Neural cell (in vitro differentiated cells): ENCODE data around the gene TUG1. TPM values are rescaled to one million over a fixed set of nuclear protein-coding genes. Genes with fewer than 3 reads are reported as not detected.

ENCODE experiments used
- H2AFZ ChIP-seq: fragments of 200-600, 300-800 bp; sonication (generic), shearing (Covaris generic); 2 replicates; pipeline ENCODE4 v1.6.0; 2014; ENCODE audit warnings: low read depth, mild to moderate bottlenecking, antibody characterized with exemption, low read length, moderate library complexity
- H3F3A ChIP-seq: fragments of 200-600 bp; shearing (Covaris generic); 2 replicates; pipeline ENCODE4 v1.6.1; 2016; ENCODE audit warnings: mild to moderate bottlenecking, moderate library complexity, mixed read lengths, antibody characterized with exemption, low read length; ENCODE audit not compliant: insufficient read depth, poor library complexity, severe bottlenecking
- H3K27ac ChIP-seq: fragments of 200-600, 300-800 bp; sonication (generic), shearing (Covaris generic); 2 replicates; pipeline ENCODE4 v1.5.1; 2014; ENCODE audit warnings: mild to moderate bottlenecking, low read length, moderate library complexity
- H3K27me3 ChIP-seq: fragments of 300-800, 200-600 bp; sonication (generic), shearing (Covaris generic); 2 replicates; pipeline ENCODE4 v1.6.0; 2014; ENCODE audit warnings: mild to moderate bottlenecking, low read depth, low read length, moderate library complexity; ENCODE audit not compliant: insufficient read depth
- H3K36me3 ChIP-seq: fragments of 300-800, 200-600 bp; sonication (generic), shearing (Covaris generic); 2 replicates; pipeline ENCODE4 v1.5.1; 2014; ENCODE audit warnings: mild to moderate bottlenecking, antibody characterized with exemption, low read length, moderate library complexity; ENCODE audit not compliant: insufficient read depth
- H3K4me2 ChIP-seq: fragments of 300-800, 200-600 bp; sonication (generic), shearing (Covaris generic); 2 replicates; pipeline ENCODE4 v1.6.0; 2014; ENCODE audit warnings: mild to moderate bottlenecking, low read length
- H3K4me3 ChIP-seq: fragments of 300-800, 200-600 bp; sonication (generic), shearing (Covaris generic); 2 replicates; pipeline ENCODE4 v1.5.1; 2014; ENCODE audit warnings: mild to moderate bottlenecking, low read length, moderate library complexity
- H3K79me2 ChIP-seq: fragments of 200-600 bp; shearing (Covaris generic); replicated peaks from 2 replicates; pipeline ENCODE4 v1.6.0; 2014; ENCODE audit warnings: mild to moderate bottlenecking, low read length, moderate library complexity; ENCODE audit not compliant: insufficient read depth
- H3K9ac ChIP-seq: fragments of 300-800, 200-600 bp; sonication (generic), shearing (Covaris generic); 2 replicates; pipeline ENCODE4 v1.6.1; 2016; ENCODE audit warnings: mild to moderate bottlenecking, low read length, mixed read lengths
- H3K9me2 ChIP-seq: fragments of 200-600 bp; shearing (Covaris generic); 2 replicates; pipeline ENCODE4 v1.6.1; 2016; ENCODE audit warnings: mild to moderate bottlenecking, low read length, mixed read lengths; ENCODE audit not compliant: insufficient read depth
- H3K9me3 ChIP-seq: fragments of 200-600, 300-800 bp; sonication (generic), shearing (Covaris generic); 2 replicates; pipeline ENCODE4 v1.6.1; 2016; ENCODE audit warnings: mild to moderate bottlenecking, mixed run types, low read length, moderate library complexity, mixed read lengths
- H4K20me1 ChIP-seq: fragments of 200-600 bp; shearing (Covaris generic); 2 replicates; pipeline ENCODE4 v1.6.1; 2016; ENCODE audit warnings: mild to moderate bottlenecking, mixed run types; ENCODE audit not compliant: insufficient read depth
- EP300 ChIP-seq: fragments of 450-650 bp; conservative IDR thresholded peaks from 2 replicates; pipeline ENCODE4 v1.6.1; 2014; ENCODE audit warnings: antibody characterized with exemption, mild to moderate bottlenecking, moderate library complexity; ENCODE audit not compliant: poor library complexity, severe bottlenecking
- EZH2 ChIP-seq: fragments of 200-600, 300-800 bp; shearing (Covaris generic), sonication (generic); IDR thresholded peaks from 2 replicates; pipeline ENCODE4 v1.6.1; 2014; ENCODE audit warnings: antibody characterized with exemption, low read length, borderline replicate concordance, mild to moderate bottlenecking; ENCODE audit not compliant: insufficient read depth, poor library complexity, severe bottlenecking
- MXI1 ChIP-seq: fragments of 450-650 bp; conservative IDR thresholded peaks from 2 replicates; pipeline ENCODE4 v1.6.1; 2014; ENCODE audit warnings: antibody characterized with exemption, mild to moderate bottlenecking; ENCODE audit not compliant: poor library complexity, severe bottlenecking
- POLR2AphosphoS5 ChIP-seq: IDR thresholded peaks from 2 replicates; pipeline ENCODE4 v1.6.1; 2012
- RAD21 ChIP-seq: fragments of 450-650 bp; conservative IDR thresholded peaks from 2 replicates; pipeline ENCODE4 v1.6.1; 2014; ENCODE audit warnings: antibody characterized with exemption, mild to moderate bottlenecking, moderate library complexity
- SMC3 ChIP-seq: fragments of 450-650 bp; conservative IDR thresholded peaks from 2 replicates; pipeline ENCODE4 v1.6.1; 2014; ENCODE audit warnings: antibody characterized with exemption, mild to moderate bottlenecking, moderate library complexity; ENCODE audit not compliant: poor library complexity
- TAF1 ChIP-seq: IDR thresholded peaks from 2 replicates; pipeline ENCODE4 v1.6.1; 2012; ENCODE audit warnings: low read depth
- polyA plus RNA-seq: library from polyadenylated mRNA; depleted of rRNA; stranded (reverse); fragments of >200 nt; gene quantifications from 2 replicates; pipeline ENCODE4 v1.2.3, GENCODE V29; 2014
- TF ChIP-seq, protein P1 (sequence below): IDR thresholded peaks from 2 replicates; pipeline ENCODE4 v1.6.1; 2012; ENCODE audit warnings: borderline replicate concordance
- TF ChIP-seq, protein P2 (sequence below): fragments of 450-650 bp; IDR thresholded peaks from 2 replicates; pipeline ENCODE4 v1.5.1; 2014; ENCODE audit warnings: antibody characterized with exemption, mild to moderate bottlenecking, moderate library complexity; ENCODE audit not compliant: poor library complexity, severe bottlenecking

Gene TUG1
- polyA plus RNA-seq, 1 donor from 2014 or later, result 73.5 TPM

DNA sequence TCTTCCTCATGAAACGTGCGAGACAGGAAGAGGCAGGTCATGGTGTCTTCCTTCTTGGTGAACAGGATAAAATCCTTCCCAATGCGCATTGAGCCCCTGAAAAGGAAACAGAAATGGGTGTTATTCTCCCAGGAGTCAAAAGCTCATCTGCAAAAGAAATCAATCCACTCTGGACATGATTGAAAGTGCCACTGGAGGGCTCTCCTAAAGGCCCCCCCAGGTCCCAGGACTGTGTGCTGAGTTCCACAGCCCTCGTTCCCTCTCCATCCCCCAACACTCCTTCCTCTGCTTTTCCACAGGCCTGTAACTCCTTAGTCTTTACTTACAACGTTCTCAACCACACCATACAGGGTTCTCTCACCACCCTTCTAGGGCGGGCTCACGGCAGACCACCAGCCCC lies 22.7 kb upstream of the TUG1 start:
- H3K9me2 ChIP-seq, result no peaks in the 10 kb centered on the region
- H3K27ac ChIP-seq, result no peak overlapping the region
- no peak overlapping the region for H3K9ac ChIP-seq
- no peaks in the 10 kb centered on the region for H3K79me2 ChIP-seq
- no peaks in the 10 kb centered on the region for H3K9me3 ChIP-seq
- no peak overlapping the region for H3K4me3 ChIP-seq
- peaks cover 18% of the 10 kb centered on the region for H3K36me3 ChIP-seq
- no peak for TF ChIP-seq POLR2AphosphoS5
- TF ChIP-seq, protein P1, sequence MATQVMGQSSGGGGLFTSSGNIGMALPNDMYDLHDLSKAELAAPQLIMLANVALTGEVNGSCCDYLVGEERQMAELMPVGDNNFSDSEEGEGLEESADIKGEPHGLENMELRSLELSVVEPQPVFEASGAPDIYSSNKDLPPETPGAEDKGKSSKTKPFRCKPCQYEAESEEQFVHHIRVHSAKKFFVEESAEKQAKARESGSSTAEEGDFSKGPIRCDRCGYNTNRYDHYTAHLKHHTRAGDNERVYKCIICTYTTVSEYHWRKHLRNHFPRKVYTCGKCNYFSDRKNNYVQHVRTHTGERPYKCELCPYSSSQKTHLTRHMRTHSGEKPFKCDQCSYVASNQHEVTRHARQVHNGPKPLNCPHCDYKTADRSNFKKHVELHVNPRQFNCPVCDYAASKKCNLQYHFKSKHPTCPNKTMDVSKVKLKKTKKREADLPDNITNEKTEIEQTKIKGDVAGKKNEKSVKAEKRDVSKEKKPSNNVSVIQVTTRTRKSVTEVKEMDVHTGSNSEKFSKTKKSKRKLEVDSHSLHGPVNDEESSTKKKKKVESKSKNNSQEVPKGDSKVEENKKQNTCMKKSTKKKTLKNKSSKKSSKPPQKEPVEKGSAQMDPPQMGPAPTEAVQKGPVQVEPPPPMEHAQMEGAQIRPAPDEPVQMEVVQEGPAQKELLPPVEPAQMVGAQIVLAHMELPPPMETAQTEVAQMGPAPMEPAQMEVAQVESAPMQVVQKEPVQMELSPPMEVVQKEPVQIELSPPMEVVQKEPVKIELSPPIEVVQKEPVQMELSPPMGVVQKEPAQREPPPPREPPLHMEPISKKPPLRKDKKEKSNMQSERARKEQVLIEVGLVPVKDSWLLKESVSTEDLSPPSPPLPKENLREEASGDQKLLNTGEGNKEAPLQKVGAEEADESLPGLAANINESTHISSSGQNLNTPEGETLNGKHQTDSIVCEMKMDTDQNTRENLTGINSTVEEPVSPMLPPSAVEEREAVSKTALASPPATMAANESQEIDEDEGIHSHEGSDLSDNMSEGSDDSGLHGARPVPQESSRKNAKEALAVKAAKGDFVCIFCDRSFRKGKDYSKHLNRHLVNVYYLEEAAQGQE, result no peak
- TF ChIP-seq, protein P2, sequence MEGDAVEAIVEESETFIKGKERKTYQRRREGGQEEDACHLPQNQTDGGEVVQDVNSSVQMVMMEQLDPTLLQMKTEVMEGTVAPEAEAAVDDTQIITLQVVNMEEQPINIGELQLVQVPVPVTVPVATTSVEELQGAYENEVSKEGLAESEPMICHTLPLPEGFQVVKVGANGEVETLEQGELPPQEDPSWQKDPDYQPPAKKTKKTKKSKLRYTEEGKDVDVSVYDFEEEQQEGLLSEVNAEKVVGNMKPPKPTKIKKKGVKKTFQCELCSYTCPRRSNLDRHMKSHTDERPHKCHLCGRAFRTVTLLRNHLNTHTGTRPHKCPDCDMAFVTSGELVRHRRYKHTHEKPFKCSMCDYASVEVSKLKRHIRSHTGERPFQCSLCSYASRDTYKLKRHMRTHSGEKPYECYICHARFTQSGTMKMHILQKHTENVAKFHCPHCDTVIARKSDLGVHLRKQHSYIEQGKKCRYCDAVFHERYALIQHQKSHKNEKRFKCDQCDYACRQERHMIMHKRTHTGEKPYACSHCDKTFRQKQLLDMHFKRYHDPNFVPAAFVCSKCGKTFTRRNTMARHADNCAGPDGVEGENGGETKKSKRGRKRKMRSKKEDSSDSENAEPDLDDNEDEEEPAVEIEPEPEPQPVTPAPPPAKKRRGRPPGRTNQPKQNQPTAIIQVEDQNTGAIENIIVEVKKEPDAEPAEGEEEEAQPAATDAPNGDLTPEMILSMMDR, result no peak
- no peak for TF ChIP-seq SMC3
- TF ChIP-seq TAF1, result no peak
- TF ChIP-seq EP300, result no peak
- TF ChIP-seq MXI1, result no peak
- no peak for TF ChIP-seq EZH2
- TF ChIP-seq RAD21, result no peak
- H4K20me1 ChIP-seq, result peaks cover 3% of the 10 kb centered on the region
- H3F3A ChIP-seq, result no peaks in the 10 kb centered on the region
- H3K4me2 ChIP-seq, result no peak overlapping the region
- H3K27me3 ChIP-seq, result no peaks in the 10 kb centered on the region
- no peak overlapping the region for H2AFZ ChIP-seq

DNA sequence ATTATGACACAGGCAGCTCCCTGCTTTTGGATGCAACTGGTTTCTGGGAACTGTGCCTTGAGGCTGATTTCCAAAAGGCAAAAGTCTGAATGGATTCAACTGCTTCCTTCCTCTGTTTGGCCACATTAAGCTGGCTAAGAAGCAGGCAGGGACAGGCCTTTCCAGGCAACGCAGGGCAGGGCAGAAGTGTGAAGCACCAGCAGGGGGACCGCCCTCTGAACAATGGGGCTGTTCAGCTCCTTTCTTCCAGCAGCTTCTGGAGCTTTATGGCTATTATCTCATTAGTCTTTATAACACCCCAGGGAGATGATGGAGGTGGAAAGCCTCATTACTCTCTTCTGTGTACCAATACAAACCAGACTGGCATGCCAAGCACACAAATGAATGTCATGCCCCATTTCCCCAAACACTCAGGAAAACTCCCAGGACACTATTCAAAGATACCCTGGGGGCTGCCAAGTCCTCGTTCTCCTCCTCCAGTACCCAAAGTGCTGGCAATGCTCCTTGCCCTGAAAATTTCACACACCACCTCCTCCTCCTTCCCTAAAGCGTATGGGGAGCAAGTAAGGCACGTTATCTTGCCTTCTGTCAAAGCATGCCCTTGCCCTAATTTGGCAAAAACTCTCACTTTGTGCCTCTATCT lies 21.8 kb upstream of the TUG1 start:
- TF ChIP-seq, protein P1, result no peak
- TF ChIP-seq SMC3, result no peak
- TF ChIP-seq, protein P2, result no peak
- no peak for TF ChIP-seq EP300
- no peak for TF ChIP-seq TAF1
- TF ChIP-seq POLR2AphosphoS5, result no peak
- no peaks in the 10 kb centered on the region for H3K27me3 ChIP-seq
- no peak overlapping the region for H3K27ac ChIP-seq
- H3F3A ChIP-seq, result no peaks in the 10 kb centered on the region
- no peak overlapping the region for H2AFZ ChIP-seq
- H3K9ac ChIP-seq, result no peak overlapping the region
- H3K9me3 ChIP-seq, result no peaks in the 10 kb centered on the region
- no peak overlapping the region for H3K4me2 ChIP-seq
- no peaks in the 10 kb centered on the region for H3K79me2 ChIP-seq
- peaks cover 9% of the 10 kb centered on the region for H3K36me3 ChIP-seq
- H3K9me2 ChIP-seq, result no peaks in the 10 kb centered on the region
- no peak overlapping the region for H3K4me3 ChIP-seq
- peaks cover 3% of the 10 kb centered on the region for H4K20me1 ChIP-seq
